Measurements from ENCODE around the gene GRK5. TPM values are rescaled to one million over a fixed set of nuclear protein-coding genes. Genes with fewer than 3 reads are reported as not detected.

GRK5 gene
- total RNA-seq, 1 donor, result 1.8 TPM

DNA sequence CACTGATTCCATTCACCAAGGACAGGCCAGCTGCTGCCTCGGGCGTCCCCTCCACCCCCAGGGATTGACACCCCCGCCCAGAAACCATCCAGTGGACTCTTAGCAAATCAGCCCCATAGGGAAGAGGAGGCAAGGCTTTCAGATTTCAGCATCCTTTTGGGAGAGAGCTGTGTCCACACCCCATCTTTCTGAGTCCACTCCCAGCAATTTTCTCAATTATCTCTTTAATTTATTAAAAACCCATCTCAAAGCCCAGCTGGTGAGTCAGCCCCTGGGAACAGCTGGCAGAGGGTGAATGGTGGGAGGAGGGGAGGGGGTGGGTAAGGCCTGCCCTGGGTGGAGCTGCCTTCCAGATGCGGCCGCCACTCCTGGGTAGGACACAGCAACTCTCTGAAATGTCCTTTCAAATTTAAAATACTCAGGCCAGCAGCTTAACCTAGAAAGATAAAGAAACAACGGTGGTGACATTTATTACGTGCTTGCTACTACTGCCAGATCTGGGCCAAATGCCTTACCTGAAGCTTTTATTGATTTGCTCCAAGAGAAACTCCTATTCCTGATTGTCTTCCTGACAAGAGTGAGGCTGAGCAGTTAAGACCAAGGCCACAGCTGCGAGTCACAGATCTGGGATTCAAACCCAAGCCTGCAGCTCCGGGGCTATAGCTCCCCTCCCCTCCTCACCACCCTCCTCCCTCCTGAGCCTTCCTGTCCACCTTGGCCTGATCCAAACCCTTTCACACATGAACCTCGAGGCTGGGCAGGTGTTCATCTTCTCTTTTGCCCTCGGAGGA lies 214.7 kb downstream of the GRK5 start:
- Histone ChIP-seq H3K36me3 (ENCODE audit: insufficient read depth, low read length) (peaks cover 6% of the 10 kb centered on the region), H3K4me1 (ENCODE audit: insufficient read depth, low read length) (no peaks in the 10 kb centered on the region), H2AFZ (ENCODE audit: low read length) (no peak overlapping the region), H3K27ac (ENCODE audit: low read depth, low read length) (no peak overlapping the region), H3K4me3 (ENCODE audit: insufficient read depth, low read length) (no peak overlapping the region), H3K27me3 (ENCODE audit: insufficient read depth, low read length) (no peaks in the 10 kb centered on the region), H3K9me3 (ENCODE audit: low read depth, low read length) (no peaks in the 10 kb centered on the region), H3K79me2 (ENCODE audit: insufficient read depth, low read length) (no peaks in the 10 kb centered on the region), H4K20me1 (ENCODE audit: insufficient read depth, low read length) (peaks cover 5% of the 10 kb centered on the region), H3K4me2 (ENCODE audit: insufficient read depth, low read length) (no peak overlapping the region)
- TF ChIP-seq, protein P1, sequence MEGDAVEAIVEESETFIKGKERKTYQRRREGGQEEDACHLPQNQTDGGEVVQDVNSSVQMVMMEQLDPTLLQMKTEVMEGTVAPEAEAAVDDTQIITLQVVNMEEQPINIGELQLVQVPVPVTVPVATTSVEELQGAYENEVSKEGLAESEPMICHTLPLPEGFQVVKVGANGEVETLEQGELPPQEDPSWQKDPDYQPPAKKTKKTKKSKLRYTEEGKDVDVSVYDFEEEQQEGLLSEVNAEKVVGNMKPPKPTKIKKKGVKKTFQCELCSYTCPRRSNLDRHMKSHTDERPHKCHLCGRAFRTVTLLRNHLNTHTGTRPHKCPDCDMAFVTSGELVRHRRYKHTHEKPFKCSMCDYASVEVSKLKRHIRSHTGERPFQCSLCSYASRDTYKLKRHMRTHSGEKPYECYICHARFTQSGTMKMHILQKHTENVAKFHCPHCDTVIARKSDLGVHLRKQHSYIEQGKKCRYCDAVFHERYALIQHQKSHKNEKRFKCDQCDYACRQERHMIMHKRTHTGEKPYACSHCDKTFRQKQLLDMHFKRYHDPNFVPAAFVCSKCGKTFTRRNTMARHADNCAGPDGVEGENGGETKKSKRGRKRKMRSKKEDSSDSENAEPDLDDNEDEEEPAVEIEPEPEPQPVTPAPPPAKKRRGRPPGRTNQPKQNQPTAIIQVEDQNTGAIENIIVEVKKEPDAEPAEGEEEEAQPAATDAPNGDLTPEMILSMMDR (IDR thresholded peaks at IDR 0.05; ENCODE audit: extremely low read depth, low read depth, low read length), result no peak
- DNase-seq (ENCODE audit: insufficient read length, low spot score, missing footprints), result peak; percentile 88

DNA sequence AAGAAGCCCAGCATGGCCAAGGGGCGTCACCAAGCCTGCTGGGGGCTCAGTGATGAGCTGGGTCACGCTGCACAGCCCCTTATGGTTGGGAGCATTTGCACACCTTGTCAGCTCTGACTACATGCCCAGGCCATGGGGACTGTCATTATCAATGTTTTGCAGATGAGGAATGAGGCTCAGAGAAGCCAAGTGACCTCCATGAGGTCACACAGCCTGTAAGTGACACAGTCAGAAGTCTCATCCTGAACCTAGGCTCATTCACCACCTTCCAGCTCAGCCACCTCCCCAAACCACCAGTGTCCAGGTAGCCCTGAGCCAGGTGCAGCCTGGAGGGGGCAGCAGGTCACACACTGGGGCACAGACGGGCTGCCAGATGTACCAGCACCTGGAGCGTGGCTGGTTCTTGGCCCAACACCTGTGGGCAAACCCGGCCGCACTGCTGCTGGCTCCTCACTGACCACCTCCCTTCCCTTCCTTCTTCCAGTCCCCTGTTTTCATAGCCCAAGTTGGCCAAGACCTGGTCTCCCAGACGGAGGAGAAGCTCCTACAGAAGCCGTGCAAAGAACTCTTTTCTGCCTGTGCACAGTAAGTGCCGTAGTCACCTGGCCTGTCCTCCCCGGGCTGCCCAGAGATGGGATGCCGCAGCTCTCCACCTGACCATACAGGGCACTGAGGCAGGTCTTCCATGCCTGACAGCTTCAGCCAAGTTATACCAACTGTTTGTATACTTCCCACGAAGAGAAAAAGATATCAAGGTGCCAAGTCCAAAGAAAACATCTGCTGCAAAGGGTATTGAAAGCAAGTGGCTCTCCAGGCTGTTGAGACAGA lies 215.5 kb downstream of the GRK5 start:
- DNase-seq (ENCODE audit: insufficient read length, low spot score, missing footprints), result peak; percentile 71
- TF ChIP-seq, protein P1 (IDR thresholded peaks at IDR 0.05; ENCODE audit: extremely low read depth, low read depth, low read length), result no peak

DNA sequence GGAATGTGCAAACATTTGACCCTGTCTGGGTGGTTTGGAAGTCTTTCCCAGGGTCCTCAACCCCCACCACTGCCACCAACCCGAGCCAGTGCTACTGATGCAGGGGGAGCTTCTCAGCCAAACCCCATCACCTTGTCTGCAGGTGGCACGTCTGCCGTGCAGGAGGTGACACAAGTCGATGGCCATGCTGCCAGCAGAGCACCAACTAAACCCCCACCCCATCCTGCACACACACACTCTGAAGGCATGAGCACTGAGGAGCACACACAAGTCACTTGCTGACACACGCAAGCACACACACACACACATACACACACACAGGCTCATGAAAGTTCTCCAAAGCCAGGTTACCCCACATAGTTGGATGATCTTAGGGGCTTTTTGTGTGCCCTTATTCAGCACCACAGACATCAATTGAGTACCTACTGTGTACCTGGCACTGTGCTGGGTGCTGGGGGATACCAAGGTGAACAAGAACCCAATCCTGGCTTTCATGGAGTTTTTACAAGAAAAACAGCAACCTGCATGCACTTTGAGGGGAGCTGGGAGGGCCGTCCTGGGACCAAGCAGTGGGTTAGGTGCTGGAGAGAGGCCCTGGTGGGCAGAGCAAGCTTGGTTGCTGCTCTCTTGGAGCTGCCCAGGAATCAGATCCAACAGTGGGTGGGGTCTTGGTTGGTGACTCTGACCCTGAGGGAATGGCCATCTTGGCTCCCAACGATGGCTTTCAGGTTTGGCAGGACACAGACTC lies 216.3 kb downstream of the GRK5 start:
- H2AFZ ChIP-seq (ENCODE audit: low read length), result no peak overlapping the region
- peaks cover 9% of the 10 kb centered on the region for H3K36me3 ChIP-seq (ENCODE audit: insufficient read depth, low read length)
- no peaks in the 10 kb centered on the region for H3K9me3 ChIP-seq (ENCODE audit: low read depth, low read length)
- H3K79me2 ChIP-seq (ENCODE audit: insufficient read depth, low read length), result no peaks in the 10 kb centered on the region
- H3K27me3 ChIP-seq (ENCODE audit: insufficient read depth, low read length), result no peaks in the 10 kb centered on the region
- peak; percentile 74 for DNase-seq (ENCODE audit: insufficient read length, low spot score, missing footprints)
- peaks cover 6% of the 10 kb centered on the region for H3K4me1 ChIP-seq (ENCODE audit: insufficient read depth, low read length)
- no peak overlapping the region for H3K4me3 ChIP-seq (ENCODE audit: insufficient read depth, low read length)
- no peak overlapping the region for H3K4me2 ChIP-seq (ENCODE audit: insufficient read depth, low read length)
- no peak overlapping the region for H3K27ac ChIP-seq (ENCODE audit: low read depth, low read length)
- H4K20me1 ChIP-seq (ENCODE audit: insufficient read depth, low read length), result peaks cover 5% of the 10 kb centered on the region
- TF ChIP-seq, protein P1 (IDR thresholded peaks at IDR 0.05; ENCODE audit: extremely low read depth, low read depth, low read length), result no peak

More for the DNA sequence above, 215.5 kb downstream of the GRK5 start:
- Histone ChIP-seq H3K36me3 (ENCODE audit: insufficient read depth, low read length) (peaks cover 9% of the 10 kb centered on the region), H3K4me1 (ENCODE audit: insufficient read depth, low read length) (no peaks in the 10 kb centered on the region), H2AFZ (ENCODE audit: low read length) (no peak overlapping the region), H3K4me2 (ENCODE audit: insufficient read depth, low read length) (no peak overlapping the region), H3K27me3 (ENCODE audit: insufficient read depth, low read length) (no peaks in the 10 kb centered on the region), H3K9me3 (ENCODE audit: low read depth, low read length) (no peaks in the 10 kb centered on the region), H4K20me1 (ENCODE audit: insufficient read depth, low read length) (peaks cover 5% of the 10 kb centered on the region), H3K79me2 (ENCODE audit: insufficient read depth, low read length) (no peaks in the 10 kb centered on the region), H3K27ac (ENCODE audit: low read depth, low read length) (no peak overlapping the region), H3K4me3 (ENCODE audit: insufficient read depth, low read length) (no peak overlapping the region)
